OCI-LY3 (cell line): Measurements from ENCODE around the gene TOGARAM1.

Experiments
- H2AFZ ChIP-seq: fragments of 200-600, 300-600 bp; shearing (Covaris generic); 2 replicates; pipeline ENCODE4 v1.6.0; 2014; ENCODE audit warnings: antibody characterized with exemption, low read depth, low read length
- H3K27ac ChIP-seq: fragments of 200-600, 300-600 bp; sonication (generic); 2 replicates; pipeline ENCODE4 v1.5.1; 2014; ENCODE audit warnings: mild to moderate bottlenecking, low read length, moderate library complexity, mixed read lengths
- H3K27me3 ChIP-seq: fragments of 200-600, 300-600 bp; sonication (generic); 2 replicates; pipeline ENCODE4 v1.6.1; 2014; ENCODE audit warnings: low read depth, low read length, mixed read lengths
- H3K36me3 ChIP-seq: fragments of 200-600, 300-600 bp; sonication (generic); replicated peaks from 2 replicates; pipeline ENCODE3; 2014; ENCODE audit warnings: low read depth, low read length, mixed read lengths
- H3K4me1 ChIP-seq: fragments of 300-600, 200-600 bp; sonication (generic); 2 replicates; pipeline ENCODE4 v1.6.1; 2014; ENCODE audit warnings: low read length, mixed read lengths
- H3K4me2 ChIP-seq: fragments of 200-600, 300-600 bp; sonication (generic); 2 replicates; pipeline ENCODE4 v1.6.1; 2014; ENCODE audit warnings: low read length, mixed read lengths
- H3K4me3 ChIP-seq: fragments of 300-600, 200-600 bp; sonication (generic); 2 replicates; pipeline ENCODE4 v1.5.1; 2014; ENCODE audit warnings: antibody characterized with exemption, mild to moderate bottlenecking, low read length, moderate library complexity
- H3K79me2 ChIP-seq: fragments of 300-600, 200-600 bp; shearing (Covaris generic); 2 replicates; pipeline ENCODE4 v1.6.1; 2014; ENCODE audit warnings: mild to moderate bottlenecking, low read length, mixed read lengths
- H3K9ac ChIP-seq: fragments of 300-600, 200-600 bp; shearing (Covaris generic); 2 replicates; pipeline ENCODE4 v1.6.0; 2014; ENCODE audit warnings: mild to moderate bottlenecking, low read length, moderate library complexity
- H3K9me3 ChIP-seq: fragments of 200-600, 300-600 bp; shearing (Covaris generic); 2 replicates; pipeline ENCODE4 v1.6.1; 2014; ENCODE audit warnings: low read length, mixed read lengths; ENCODE audit not compliant: insufficient read depth
- H4K20me1 ChIP-seq: fragments of 200-600, 300-600 bp; sonication (generic); 2 replicates; pipeline ENCODE4 v1.6.1; 2016; ENCODE audit warnings: low read length, mixed read lengths; ENCODE audit not compliant: insufficient read depth
- EZH2phosphoT487 ChIP-seq: fragments of 200-600 bp; shearing (Covaris generic); IDR thresholded peaks from 2 replicates; pipeline ENCODE4 v1.6.1; 2018; ENCODE audit warnings: antibody characterized with exemption, mixed run types, low read depth
- TF ChIP-seq, protein P1 (sequence below): fragments of 200-600, 300-600 bp; sonication (generic); IDR thresholded peaks from 2 replicates; pipeline ENCODE4 v1.5.1; 2014; ENCODE audit warnings: antibody characterized with exemption, low read length, low read depth

TOGARAM1 gene

DNA sequence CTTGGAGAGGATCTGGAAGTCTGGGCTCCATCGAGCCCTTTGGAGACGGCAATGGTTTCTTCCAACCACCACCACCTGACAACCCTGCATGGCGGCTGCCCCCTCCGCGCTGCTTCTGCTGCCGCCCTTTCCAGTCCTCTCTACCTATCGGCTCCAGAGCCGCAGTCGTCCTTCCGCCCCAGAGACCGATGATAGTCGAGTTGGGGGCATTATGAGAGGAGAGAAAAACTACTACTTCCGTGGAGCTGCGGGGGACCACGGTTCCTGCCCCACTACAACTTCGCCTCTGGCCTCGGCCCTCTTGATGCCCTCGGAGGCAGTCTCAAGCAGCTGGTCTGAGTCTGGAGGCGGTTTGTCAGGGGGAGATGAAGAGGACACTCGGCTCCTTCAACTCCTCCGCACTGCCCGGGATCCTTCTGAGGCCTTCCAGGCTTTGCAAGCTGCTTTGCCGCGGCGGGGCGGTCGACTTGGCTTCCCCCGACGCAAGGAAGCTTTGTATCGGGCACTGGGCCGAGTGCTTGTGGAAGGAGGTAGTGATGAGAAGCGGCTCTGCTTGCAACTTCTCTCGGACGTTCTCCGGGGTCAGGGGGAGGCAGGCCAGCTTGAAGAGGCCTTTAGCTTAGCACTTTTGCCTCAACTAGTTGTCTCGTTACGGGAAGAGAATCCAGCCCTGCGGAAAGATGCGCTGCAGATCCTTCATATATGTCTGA, 499 bp downstream of the TOGARAM1 start:
- Histone ChIP-seq H3K79me2 (peaks cover 94% of the 10 kb centered on the region), H3K4me3 (peak overlapping the region; percentile 86), H3K36me3 (peaks cover 23% of the 10 kb centered on the region), H2AFZ (peak overlapping the region; percentile 55), H3K4me2 (peak overlapping the region; percentile 78), H3K9ac (peak overlapping the region; percentile 69), H3K27ac (peak overlapping the region; percentile 44), H3K27me3 (no peaks in the 10 kb centered on the region), H3K9me3 (peaks cover 10% of the 10 kb centered on the region; the same call in 1 of the 2 replicates), H3K4me1 (peaks cover 30% of the 10 kb centered on the region), H4K20me1 (peaks cover 17% of the 10 kb centered on the region)
- no peak for TF ChIP-seq EZH2phosphoT487
- TF ChIP-seq, protein P1, sequence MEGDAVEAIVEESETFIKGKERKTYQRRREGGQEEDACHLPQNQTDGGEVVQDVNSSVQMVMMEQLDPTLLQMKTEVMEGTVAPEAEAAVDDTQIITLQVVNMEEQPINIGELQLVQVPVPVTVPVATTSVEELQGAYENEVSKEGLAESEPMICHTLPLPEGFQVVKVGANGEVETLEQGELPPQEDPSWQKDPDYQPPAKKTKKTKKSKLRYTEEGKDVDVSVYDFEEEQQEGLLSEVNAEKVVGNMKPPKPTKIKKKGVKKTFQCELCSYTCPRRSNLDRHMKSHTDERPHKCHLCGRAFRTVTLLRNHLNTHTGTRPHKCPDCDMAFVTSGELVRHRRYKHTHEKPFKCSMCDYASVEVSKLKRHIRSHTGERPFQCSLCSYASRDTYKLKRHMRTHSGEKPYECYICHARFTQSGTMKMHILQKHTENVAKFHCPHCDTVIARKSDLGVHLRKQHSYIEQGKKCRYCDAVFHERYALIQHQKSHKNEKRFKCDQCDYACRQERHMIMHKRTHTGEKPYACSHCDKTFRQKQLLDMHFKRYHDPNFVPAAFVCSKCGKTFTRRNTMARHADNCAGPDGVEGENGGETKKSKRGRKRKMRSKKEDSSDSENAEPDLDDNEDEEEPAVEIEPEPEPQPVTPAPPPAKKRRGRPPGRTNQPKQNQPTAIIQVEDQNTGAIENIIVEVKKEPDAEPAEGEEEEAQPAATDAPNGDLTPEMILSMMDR, result no peak

DNA sequence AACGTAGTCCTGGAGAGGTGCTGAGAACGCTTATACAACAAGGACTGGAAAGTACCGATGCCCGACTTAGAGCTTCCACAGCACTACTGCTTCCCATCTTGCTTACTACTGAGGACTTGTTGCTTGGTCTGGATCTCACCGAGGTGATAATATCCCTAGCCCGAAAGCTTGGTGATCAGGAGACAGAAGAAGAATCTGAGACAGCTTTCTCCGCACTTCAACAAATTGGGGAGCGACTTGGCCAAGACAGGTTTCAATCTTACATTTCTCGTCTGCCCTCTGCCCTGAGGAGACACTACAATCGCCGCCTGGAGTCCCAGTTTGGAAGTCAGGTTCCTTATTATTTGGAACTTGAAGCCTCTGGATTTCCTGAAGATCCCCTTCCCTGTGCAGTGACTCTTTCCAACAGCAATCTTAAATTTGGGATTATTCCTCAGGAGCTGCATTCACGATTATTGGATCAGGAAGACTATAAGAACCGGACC, 1.1 kb downstream of the TOGARAM1 start:
- Histone ChIP-seq H3K4me2 (peak overlapping the region; percentile 78), H3K27me3 (no peaks in the 10 kb centered on the region), H3K79me2 (peaks cover 93% of the 10 kb centered on the region), H2AFZ (no peak overlapping the region), H3K4me3 (peak overlapping the region; percentile 86), H4K20me1 (peaks cover 17% of the 10 kb centered on the region), H3K36me3 (peaks cover 23% of the 10 kb centered on the region), H3K9ac (peak overlapping the region; percentile 69), H3K27ac (peak overlapping the region; percentile 44), H3K4me1 (peaks cover 30% of the 10 kb centered on the region), H3K9me3 (peaks cover 10% of the 10 kb centered on the region; the same call in 1 of the 2 replicates)
- TF ChIP-seq EZH2phosphoT487, result no peak
- TF ChIP-seq, protein P1, result no peak

DNA sequence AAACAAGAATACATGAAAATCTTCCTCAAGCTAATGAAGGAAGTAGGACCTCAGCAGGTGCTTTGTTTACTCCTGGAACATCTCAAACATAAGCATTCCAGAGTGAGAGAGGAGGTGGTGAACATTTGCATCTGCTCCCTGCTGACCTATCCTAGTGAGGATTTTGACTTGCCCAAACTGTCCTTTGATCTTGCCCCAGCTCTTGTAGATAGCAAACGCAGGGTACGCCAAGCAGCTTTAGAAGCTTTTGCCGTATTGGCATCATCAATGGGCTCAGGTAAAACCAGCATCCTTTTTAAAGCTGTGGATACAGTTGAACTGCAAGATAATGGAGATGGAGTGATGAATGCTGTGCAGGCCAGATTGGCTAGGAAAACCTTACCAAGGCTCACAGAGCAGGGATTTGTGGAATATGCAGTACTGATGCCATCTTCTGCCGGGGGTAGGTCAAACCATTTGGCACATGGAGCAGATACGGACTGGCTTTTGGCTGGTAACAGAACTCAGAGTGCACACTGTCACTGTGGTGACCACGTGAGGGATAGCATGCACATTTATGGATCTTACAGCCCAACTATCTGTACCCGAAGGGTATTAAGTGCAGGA, 1.9 kb downstream of the TOGARAM1 start:
- Histone ChIP-seq H3K9me3 (peaks cover 10% of the 10 kb centered on the region; the same call in 1 of the 2 replicates), H3K79me2 (peaks cover 92% of the 10 kb centered on the region), H3K27ac (no peak overlapping the region), H3K27me3 (no peaks in the 10 kb centered on the region), H3K4me1 (peaks cover 30% of the 10 kb centered on the region), H4K20me1 (peaks cover 17% of the 10 kb centered on the region), H3K36me3 (peaks cover 28% of the 10 kb centered on the region), H2AFZ (no peak overlapping the region), H3K4me2 (peak overlapping the region; percentile 78), H3K9ac (no peak overlapping the region), H3K4me3 (peak overlapping the region; percentile 86)
- TF ChIP-seq EZH2phosphoT487, result no peak
- TF ChIP-seq, protein P1, result no peak
